ENCODE results near the gene PET100.

Gene PET100

DNA sequence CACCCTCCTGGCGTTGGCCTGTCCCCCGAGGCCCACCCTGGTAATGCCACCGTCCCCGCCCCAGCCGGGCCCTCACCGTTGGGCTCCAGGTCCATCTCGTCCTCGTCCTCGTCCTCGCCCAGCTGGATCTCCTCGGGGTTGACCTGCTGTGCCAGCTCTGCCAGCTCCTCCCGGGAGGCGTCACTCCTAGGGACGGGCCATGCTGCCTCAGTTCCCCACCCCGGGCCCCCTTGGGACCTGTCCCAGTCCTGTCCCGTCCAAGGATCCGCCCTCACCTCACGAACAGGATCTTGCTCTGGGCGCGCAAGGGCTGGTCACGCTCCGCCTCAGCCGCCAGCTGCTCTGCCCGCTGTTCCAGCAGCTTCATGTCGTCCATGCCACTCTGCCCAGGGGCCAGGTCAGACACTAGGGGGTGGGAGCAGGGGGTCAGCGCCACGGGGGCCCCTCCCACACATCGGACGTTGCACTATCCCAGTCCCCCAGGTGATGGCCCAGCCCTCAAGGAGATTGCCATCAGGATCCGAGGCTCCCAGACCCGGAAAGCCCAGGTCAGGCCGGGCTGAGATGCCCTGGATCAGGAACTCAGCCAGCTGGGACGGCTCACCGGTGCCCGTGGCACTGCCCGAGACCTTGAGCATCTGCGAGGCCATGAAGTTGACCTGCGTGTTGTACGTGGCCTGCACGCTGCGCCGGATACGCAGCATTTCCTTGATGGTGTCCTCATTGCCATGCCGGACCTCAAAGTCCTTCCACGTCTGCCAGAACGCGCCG is 9.7 kb upstream of the PET100 start:
- TF ChIP-seq CTCF (IDR thresholded peaks at IDR 0.05; ENCODE audit: insufficient read depth, low read depth, low read length, missing control alignments) = no peak
- H3K4me3 ChIP-seq (ENCODE audit: low read depth, low read length) = no peak overlapping the region
- no peak for DNase-seq (ENCODE audit: low read depth)

DNA sequence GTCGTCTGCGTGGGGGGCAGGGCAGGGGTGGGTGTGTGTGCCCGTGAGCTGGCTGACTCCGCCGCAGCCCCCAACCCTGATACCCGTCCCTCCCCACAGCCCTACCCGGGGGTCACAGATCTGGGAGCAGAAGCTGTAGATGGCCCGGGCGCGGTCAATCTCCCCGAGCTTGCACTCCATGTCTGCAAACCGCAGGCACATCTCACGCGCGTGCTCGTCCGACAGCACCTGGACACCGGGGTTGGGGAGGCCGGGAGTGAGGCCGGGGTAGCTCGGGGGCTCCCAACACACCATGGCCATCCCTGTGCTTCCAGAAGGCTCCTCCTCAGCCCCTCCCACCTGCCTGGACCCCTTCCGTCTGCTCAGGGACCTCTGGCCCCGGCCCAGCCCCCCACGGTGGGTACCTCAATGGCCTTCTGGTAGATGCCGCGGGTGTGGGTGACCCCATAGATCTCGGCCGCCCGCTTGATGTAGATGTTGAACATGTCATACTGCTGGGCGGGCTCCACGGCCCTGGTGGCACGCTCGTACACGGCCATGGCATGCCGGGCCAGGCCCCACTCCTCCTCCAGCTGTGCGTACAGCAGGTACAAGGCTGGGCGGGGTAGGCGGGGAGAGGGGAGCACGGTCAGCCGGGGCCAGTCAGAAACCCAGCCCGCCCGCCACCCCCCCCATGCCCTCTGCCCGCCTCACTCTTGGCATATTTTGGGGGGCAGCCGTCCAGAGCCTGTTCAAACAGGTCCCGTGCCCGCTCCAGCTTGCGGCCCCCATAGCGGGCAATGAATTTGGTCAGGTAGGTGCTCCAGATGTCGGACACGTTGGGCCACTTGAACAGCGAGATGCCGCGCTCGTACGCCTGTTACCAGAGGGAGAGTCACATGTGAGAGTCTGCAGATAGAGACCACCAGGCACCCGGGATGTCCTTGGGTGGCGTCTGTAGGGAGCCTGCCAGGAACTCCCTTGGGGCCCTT is 8.9 kb upstream of the PET100 start:
- no peak for DNase-seq (ENCODE audit: low read depth)
- no peak overlapping the region for H3K4me3 ChIP-seq (ENCODE audit: low read depth, low read length)
- no peak for TF ChIP-seq CTCF (IDR thresholded peaks at IDR 0.05; ENCODE audit: insufficient read depth, low read depth, low read length, missing control alignments)

DNA sequence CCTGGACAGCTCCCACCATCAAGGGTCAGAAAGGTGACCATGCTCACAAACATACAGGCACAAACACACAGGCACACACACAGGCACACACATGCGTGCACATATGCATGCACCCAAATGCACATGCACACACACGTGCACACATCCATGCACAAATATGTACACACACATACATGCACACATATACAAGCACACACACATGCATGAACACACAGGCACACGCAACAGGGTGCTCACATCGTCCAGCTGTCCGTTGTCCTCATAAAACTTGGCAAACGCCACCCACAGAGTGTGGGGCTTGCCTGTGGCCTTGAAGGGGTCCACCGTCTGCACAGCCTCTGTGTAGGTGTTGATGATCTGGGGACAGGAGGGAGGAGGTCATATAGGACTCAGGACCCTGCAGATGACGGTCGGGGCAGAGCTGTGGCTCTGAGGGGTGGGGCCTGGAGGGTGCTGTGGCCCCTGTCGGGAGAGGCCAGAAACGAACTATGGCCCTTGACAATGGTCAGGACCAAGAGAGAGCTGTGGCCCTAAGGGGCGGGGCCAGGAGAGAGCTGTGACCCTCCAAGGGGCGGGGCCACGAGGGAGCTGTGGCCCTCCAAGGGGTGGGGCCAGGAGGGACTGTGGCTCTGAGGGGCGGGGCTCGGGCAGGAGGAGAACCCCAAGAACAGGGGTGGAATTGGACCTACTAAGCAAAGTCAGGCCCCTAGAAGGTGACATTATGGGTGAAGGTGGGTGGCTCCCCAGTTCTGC is 6.5 kb upstream of the PET100 start:
- no peak for TF ChIP-seq CTCF (IDR thresholded peaks at IDR 0.05; ENCODE audit: insufficient read depth, low read depth, low read length, missing control alignments)
- no peak overlapping the region for H3K4me3 ChIP-seq (ENCODE audit: low read depth, low read length)
- no peak for DNase-seq (ENCODE audit: low read depth)

DNA sequence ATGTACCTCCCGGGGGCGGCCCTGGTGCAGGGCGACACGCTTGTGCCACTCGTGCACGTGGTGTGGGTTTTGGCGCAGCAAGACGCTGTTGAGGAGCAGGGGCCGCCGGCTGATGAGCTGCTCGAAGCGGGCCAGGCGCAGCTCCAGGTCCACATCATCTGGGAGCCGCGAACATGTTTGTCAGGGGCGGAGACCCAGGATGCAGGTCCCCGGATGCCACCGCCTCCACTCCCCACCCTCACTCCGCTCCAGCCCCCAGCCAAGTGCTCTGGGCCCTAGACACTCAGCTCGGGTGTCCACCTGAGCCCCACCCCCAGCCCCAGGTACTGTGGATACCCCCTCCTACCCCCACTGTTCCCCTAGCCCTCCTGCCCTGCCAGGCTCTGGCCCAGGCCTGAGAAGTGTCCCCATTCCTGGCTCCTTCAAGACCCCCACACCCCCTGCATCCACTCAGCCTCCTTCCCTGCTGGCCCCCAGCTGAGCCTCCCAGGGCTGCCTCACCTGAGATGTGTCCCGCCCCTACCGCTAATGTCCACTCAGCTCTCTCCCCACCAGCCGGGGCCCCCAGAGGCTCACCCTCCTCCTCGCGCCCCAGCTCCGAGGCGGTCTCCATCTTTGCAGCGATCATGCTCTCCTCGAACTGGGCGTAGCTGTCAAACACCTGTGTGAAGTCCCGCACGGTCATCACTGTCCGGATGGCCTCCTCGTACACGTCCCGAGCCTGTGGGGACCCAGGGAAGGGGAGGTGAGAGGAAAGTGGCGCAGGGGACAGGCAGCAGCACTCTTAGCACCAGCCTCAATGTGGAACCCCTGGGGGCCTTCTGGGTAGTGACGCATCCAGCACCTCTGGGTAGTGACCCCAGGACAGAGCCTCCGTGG is 5.6 kb upstream of the PET100 start:
- no peak for TF ChIP-seq CTCF (IDR thresholded peaks at IDR 0.05; ENCODE audit: insufficient read depth, low read depth, low read length, missing control alignments)
- H3K4me3 ChIP-seq (ENCODE audit: low read depth, low read length) = no peak overlapping the region
- no peak for DNase-seq (ENCODE audit: low read depth)

GRCh38 chr19:7624810-7625209 is 4.8 kb upstream of the PET100 start:
- no peak for TF ChIP-seq CTCF (IDR thresholded peaks at IDR 0.05; ENCODE audit: insufficient read depth, low read depth, low read length, missing control alignments)
- DNase-seq (ENCODE audit: low read depth) = no peak
- H3K4me3 ChIP-seq (ENCODE audit: low read depth, low read length) = no peak overlapping the region
